ENCODE results near the gene ADAM17.
"Not testable (repeated sequence)": the region's sequence is repeated elsewhere in the genome, so short reads cannot be mapped to it uniquely, and the experiment has no call there.

GRCh38 chr2:9595256-9595655 lies 39.6 kb upstream of the ADAM17 start:
- TF ChIP-seq ZFX (IDR thresholded peaks at IDR 0.05; ENCODE audit: borderline replicate concordance) = not testable (repeated sequence)
- TF ChIP-seq, protein P1, sequence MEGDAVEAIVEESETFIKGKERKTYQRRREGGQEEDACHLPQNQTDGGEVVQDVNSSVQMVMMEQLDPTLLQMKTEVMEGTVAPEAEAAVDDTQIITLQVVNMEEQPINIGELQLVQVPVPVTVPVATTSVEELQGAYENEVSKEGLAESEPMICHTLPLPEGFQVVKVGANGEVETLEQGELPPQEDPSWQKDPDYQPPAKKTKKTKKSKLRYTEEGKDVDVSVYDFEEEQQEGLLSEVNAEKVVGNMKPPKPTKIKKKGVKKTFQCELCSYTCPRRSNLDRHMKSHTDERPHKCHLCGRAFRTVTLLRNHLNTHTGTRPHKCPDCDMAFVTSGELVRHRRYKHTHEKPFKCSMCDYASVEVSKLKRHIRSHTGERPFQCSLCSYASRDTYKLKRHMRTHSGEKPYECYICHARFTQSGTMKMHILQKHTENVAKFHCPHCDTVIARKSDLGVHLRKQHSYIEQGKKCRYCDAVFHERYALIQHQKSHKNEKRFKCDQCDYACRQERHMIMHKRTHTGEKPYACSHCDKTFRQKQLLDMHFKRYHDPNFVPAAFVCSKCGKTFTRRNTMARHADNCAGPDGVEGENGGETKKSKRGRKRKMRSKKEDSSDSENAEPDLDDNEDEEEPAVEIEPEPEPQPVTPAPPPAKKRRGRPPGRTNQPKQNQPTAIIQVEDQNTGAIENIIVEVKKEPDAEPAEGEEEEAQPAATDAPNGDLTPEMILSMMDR (IDR thresholded peaks at IDR 0.05) = not testable (repeated sequence)
